ENCODE measurements around the gene DDRGK1.

DNA sequence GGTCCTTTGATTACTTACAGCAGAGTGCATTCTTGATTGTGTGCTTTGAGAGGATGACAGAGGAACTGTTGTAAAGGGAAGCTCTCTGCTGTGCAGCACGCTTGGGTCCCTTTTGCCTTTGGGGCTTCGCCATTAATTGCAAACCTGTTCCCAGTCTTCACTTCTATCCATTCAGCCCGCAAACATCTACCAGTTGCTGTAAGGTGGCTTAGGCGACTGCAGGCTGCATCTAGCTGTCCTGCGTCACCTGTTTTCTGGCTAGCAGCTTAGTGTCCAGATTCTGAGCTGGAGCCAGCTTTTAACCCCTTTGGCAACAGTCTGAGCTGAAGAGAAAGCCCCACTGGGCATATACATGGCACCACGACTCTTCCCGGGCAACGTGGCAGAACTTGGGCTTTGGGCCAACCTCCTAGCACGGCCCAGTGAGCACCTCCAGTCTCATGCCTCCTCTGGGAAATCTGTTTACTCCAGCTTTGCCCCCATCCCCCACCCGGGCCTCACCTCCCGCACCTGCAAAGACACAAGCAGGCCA, 42.3 kb downstream of the DDRGK1 start:
- TF ChIP-seq, protein P1, sequence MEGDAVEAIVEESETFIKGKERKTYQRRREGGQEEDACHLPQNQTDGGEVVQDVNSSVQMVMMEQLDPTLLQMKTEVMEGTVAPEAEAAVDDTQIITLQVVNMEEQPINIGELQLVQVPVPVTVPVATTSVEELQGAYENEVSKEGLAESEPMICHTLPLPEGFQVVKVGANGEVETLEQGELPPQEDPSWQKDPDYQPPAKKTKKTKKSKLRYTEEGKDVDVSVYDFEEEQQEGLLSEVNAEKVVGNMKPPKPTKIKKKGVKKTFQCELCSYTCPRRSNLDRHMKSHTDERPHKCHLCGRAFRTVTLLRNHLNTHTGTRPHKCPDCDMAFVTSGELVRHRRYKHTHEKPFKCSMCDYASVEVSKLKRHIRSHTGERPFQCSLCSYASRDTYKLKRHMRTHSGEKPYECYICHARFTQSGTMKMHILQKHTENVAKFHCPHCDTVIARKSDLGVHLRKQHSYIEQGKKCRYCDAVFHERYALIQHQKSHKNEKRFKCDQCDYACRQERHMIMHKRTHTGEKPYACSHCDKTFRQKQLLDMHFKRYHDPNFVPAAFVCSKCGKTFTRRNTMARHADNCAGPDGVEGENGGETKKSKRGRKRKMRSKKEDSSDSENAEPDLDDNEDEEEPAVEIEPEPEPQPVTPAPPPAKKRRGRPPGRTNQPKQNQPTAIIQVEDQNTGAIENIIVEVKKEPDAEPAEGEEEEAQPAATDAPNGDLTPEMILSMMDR (IDR thresholded peaks at IDR 0.05; ENCODE audit: poor library complexity, severe bottlenecking) = no peak
- TF ChIP-seq MXI1 (conservative IDR thresholded peaks at IDR 0.05; ENCODE audit: poor library complexity, severe bottlenecking) (no peak), EZH2 (IDR thresholded peaks at IDR 0.05; ENCODE audit: borderline replicate concordance, insufficient read depth, low read length, poor library complexity, severe bottlenecking) (no peak), EP300 (conservative IDR thresholded peaks at IDR 0.05; ENCODE audit: poor library complexity, severe bottlenecking) (no peak), SMC3 (conservative IDR thresholded peaks at IDR 0.05; ENCODE audit: poor library complexity) (no peak), RAD21 (conservative IDR thresholded peaks at IDR 0.05) (no peak), TAF1 (IDR thresholded peaks at IDR 0.05; ENCODE audit: low read depth) (no peak)
